Colonic mucosa (tissue), 4 donors: ENCODE measurements around the gene ELF3. TPM values are rescaled to one million over a fixed set of nuclear protein-coding genes. Genes with fewer than 3 reads are reported as not detected.

Experiments
- DNase-seq: peaks from one replicate; pipeline ENCODE4 v3.0.0-alpha.2; 2020
- H3K27ac ChIP-seq: fragments of 200-600 bp; one replicate; pipeline ENCODE4 v1.8.0; 2021
- H3K27me3 ChIP-seq: fragments of 200-600 bp; one replicate; pipeline ENCODE4 v1.8.0; 2021
- H3K36me3 ChIP-seq: fragments of 200-600 bp; one replicate; pipeline ENCODE4 v1.8.0; 2021
- H3K4me1 ChIP-seq: fragments of 200-600 bp; one replicate; pipeline ENCODE4 v1.8.0; 2021; ENCODE audit warnings: mild to moderate bottlenecking
- H3K4me3 ChIP-seq: fragments of 200-600 bp; one replicate; pipeline ENCODE4 v1.8.0; 2021
- H3K9ac ChIP-seq, 2 donors: one replicate each; pipeline ENCODE4 v1.7.0; 2013; ENCODE audit warnings: control low read depth in 2 of 2, low read depth in 2 of 2, low read length in 2 of 2
- H3K9me3 ChIP-seq: fragments of 200-600 bp; one replicate; pipeline ENCODE4 v1.8.0; 2021
- CTCF ChIP-seq: fragments of 200-600 bp; IDR thresholded peaks from one replicate; pipeline ENCODE4 v1.8.0; 2022; ENCODE audit warnings: antibody characterized with exemption, mild to moderate bottlenecking
- intact Hi-C: fragments of 100-400 bp; cut with DNase I; formaldehyde crosslinking; loops from one replicate; pipeline ENCODE4 v1.14.1; 2022
- total RNA-seq, 2 donors: library from RNA; stranded (reverse); fragmentation: NEBNext Ultra II Directional in 1 of 2; extraction: Animal tissue kit (Norgen Biotek cat#: 25700) in 1 of 2; gene quantifications; one replicate each; pipeline ENCODE4 v1.2.1, GENCODE V29; 2021
- donor health status: healthy.
- donor health status: DM: no; HTN: no; CAD: no.
- donor health status: DM: no; HTN: no; CAD: no.

ELF3 gene
- total RNA-seq, 2 donors from 2014 or later = 749 to 1,162 TPM

DNA sequence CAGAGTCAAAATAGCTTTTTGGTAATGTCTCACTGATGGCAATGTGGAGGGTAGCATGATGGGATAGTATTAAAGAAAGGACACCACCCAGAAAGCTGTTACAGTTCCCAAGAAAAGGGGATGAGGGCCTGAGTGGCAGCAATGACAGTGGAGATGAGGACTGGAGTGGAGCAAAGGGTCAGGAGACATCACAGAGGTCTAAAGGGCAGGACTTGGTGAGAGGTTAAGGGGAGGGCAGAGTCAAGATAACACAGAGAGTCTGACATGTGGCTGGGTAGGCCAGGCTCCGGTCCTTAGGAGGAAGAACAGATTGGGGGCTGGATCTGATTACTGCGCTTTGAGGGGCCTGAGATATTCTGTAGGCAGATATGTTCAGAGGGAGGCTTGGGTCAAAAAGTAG is 19.3 kb downstream of the ELF3 start:
- H3K4me3 ChIP-seq = no peak overlapping the region
- H3K27ac ChIP-seq = no peak overlapping the region
- TF ChIP-seq CTCF = no peak
- no peak for DNase-seq
- no peaks in the 10 kb centered on the region for H3K27me3 ChIP-seq
- no peaks in the 10 kb centered on the region for H3K36me3 ChIP-seq
- no peaks in the 10 kb centered on the region for H3K9me3 ChIP-seq
- H3K4me1 ChIP-seq = no peaks in the 10 kb centered on the region
- intact Hi-C loops = no loop called here
- peak overlapping the region in 1 of 2 donors; percentile 36 for H3K9ac ChIP-seq

GRCh38 chr1:202031796-202032195 is 21.4 kb downstream of the ELF3 start:
- Histone ChIP-seq H3K9me3 (no peaks in the 10 kb centered on the region), H3K27ac (no peak overlapping the region), H3K4me3 (no peak overlapping the region), H3K36me3 (no peaks in the 10 kb centered on the region), H3K4me1 (no peaks in the 10 kb centered on the region), H3K27me3 (no peaks in the 10 kb centered on the region), H3K9ac (no peak overlapping the region)
- no peak for TF ChIP-seq CTCF
- no peak for DNase-seq
- intact Hi-C loops = no loop called here

DNA sequence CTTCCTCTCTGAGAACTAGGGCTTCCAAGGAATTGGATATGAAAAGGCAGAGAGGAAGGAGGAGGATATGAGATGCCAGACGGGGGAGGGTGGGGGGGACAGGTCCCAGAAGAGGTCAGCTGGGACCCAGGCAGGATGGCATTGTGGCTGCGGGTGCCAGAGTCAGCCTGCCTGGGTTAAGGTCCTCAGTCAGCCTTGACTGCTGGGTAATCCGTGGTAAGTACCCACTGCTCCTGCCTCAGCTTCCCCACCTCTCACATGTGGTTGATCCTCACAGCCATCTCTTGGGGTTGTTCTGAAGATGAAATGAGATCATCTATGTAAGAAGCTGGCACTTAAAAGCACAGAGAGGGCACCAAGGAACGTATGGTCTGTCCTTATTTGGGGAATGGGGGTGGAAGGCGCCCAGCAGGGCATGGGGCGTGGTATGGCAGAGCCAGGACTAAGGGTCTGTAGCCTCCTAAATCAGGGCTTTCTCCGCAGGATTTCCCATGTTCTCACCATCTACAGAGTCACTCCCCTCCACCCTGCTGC is 23.8 kb downstream of the ELF3 start:
- no peak overlapping the region for H3K4me3 ChIP-seq
- no peaks in the 10 kb centered on the region for H3K27me3 ChIP-seq
- H3K4me1 ChIP-seq = no peaks in the 10 kb centered on the region
- H3K36me3 ChIP-seq = no peaks in the 10 kb centered on the region
- H3K9me3 ChIP-seq = no peaks in the 10 kb centered on the region
- H3K9ac ChIP-seq = peak overlapping the region; percentile 69 to 96
- intact Hi-C loops = no loop called here
- DNase-seq = no peak
- peak overlapping the region; percentile 69 for H3K27ac ChIP-seq
- no peak for TF ChIP-seq CTCF

DNA sequence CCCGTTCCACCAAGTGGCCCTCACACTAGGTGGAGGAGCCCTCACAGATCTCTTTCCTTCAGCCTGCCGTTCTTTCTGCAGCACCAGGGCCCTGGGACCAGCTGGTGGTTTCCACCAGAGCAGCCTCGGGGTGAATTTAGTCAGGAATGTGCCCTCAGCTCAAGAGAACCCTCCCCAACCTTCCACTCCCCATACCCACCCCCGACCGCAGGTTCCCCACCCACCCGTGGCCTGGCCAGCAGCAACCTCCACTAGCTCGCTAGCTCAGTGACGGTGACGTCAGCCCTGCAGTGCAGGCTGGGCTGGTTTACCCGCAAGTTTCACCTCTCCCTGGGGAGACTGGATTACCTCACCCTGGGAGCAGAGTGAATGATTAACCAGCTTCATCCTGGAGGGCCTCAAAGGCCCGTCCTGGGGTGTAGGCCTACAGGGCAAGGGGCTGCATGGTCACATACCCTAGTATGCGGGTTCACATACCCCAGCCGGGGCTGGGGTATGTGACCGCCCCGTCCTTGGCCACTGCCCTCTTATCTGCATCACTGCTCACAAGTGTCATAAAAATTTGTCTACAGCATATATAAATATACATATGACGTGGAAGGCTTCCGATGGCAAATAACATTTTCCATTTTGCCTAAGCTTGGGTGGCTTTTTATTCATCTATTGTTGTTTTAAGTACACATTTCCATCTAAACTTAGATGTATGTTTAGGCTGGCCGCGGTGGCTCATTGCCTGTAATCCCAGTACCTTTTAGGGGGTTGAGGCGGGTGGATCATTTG is 24.5 kb downstream of the ELF3 start:
- intact Hi-C loops = no loop called here
- H3K9ac ChIP-seq = peak overlapping the region; percentile 69 to 96
- TF ChIP-seq CTCF = no peak
- no peaks in the 10 kb centered on the region for H3K4me1 ChIP-seq
- no peaks in the 10 kb centered on the region for H3K27me3 ChIP-seq
- DNase-seq = peak; percentile 96
- H3K27ac ChIP-seq = peak overlapping the region; percentile 69
- no peak overlapping the region for H3K4me3 ChIP-seq
- no peaks in the 10 kb centered on the region for H3K9me3 ChIP-seq
- H3K36me3 ChIP-seq = no peaks in the 10 kb centered on the region

DNA sequence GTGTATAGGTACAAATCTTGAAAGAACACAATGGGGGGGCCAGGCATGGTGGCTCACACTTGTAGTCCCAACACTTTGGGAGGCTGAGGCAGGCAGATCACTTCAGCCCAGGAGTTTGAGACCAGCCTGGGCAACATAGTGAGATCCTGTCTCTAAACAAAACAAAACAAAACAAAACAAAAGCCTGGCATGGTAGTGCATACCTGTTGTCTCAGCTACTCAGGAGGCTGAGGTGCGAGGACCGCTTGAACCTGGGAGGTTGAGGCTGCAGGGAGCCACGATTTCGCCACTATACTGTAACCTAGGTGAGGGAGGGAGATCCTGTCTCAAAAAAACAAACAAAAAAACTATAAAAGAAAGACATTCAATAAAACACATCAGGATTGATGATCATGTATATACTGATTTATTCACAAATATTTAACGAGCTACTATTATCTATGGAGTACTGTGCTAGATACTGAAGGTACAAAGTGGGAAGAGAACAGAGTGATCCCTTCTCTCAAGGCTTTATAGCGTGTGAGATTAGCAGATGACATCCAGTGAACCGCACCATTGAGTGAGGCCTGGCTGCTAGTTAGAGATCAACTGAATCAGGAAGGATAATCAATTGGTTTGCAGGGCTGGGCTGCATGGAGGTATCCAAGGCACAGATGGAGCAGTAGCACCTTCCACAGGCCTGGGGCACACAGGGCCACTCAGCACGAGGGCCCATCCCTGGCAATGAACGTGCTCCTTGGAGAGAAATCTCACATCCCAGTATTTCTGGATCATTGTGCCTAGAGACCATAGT is 26.4 kb downstream of the ELF3 start:
- Histone ChIP-seq H3K9ac (peak overlapping the region in 1 of 2 donors; percentile 3), H3K27me3 (no peaks in the 10 kb centered on the region), H3K27ac (no peak overlapping the region), H3K36me3 (no peaks in the 10 kb centered on the region), H3K9me3 (no peaks in the 10 kb centered on the region), H3K4me3 (no peak overlapping the region), H3K4me1 (no peaks in the 10 kb centered on the region)
- DNase-seq = no peak
- intact Hi-C loops = no loop called here
- no peak for TF ChIP-seq CTCF
